GM19239 (cell line): ENCODE results near the gene PRXL2B.
"Not testable (repeated sequence)": the region's sequence is repeated elsewhere in the genome, so short reads cannot be mapped to it uniquely, and the experiment has no call there.

Source experiments
- DNase-seq: peaks from one replicate; pipeline ENCODE4 v3.0.0; 2011; ENCODE audit warnings: low spot score; ENCODE audit not compliant: insufficient read length
- FAIRE-seq: peaks from 2 replicates; lab custom pipeline; 2011; peaks lifted over from hg19 to GRCh38; lab: Jason Lieb, UNC

The PRXL2B gene

GRCh38 chr1:2609319-2610035, 22.9 kb downstream of the PRXL2B start:
- DNase-seq (no peak), FAIRE-seq (no peak)

- DNase-seq (no peak), FAIRE-seq (no peak)
Measured at GRCh38 chr1:2610036-2610959, 23.7 kb downstream of the PRXL2B start.

GRCh38 chr1:2611031-2611501, 24.5 kb downstream of the PRXL2B start:
- FAIRE-seq: no peak
- DNase-seq: no peak

GRCh38 chr1:2611621-2612437, 25.3 kb downstream of the PRXL2B start:
- FAIRE-seq: no peak
- no peak for DNase-seq

GRCh38 chr1:2612591-2613365, 26.2 kb downstream of the PRXL2B start:
- FAIRE-seq: no peak

GRCh38 chr1:2614145-2614544, 27.6 kb downstream of the PRXL2B start:
- no peak for FAIRE-seq
- DNase-seq: no peak

More at GRCh38 chr1:2612591-2613365, 26.2 kb downstream of the PRXL2B start:
- no peak for DNase-seq

GRCh38 chr1:2617971-2618470, 31.4 kb downstream of the PRXL2B start:
- FAIRE-seq (no peak), DNase-seq (no peak)

GRCh38 chr1:2623571-2624337, 37.2 kb downstream of the PRXL2B start:
- FAIRE-seq (no peak), DNase-seq (no peak)

GRCh38 chr1:2624735-2625300, 38.2 kb downstream of the PRXL2B start:
- no peak for FAIRE-seq
- no peak for DNase-seq

GRCh38 chr1:2625311-2625710, 38.7 kb downstream of the PRXL2B start:
- DNase-seq (no peak), FAIRE-seq (no peak)

- not testable (repeated sequence) for DNase-seq, FAIRE-seq
Measured at GRCh38 chr1:2625748-2626147, 39.2 kb downstream of the PRXL2B start.

- DNase-seq: no peak
- no peak for FAIRE-seq
Measured at GRCh38 chr1:2627746-2628145, 41.2 kb downstream of the PRXL2B start.

GRCh38 chr1:2628191-2628932, 41.8 kb downstream of the PRXL2B start:
- DNase-seq: no peak

GRCh38 chr1:2628933-2629626, 42.5 kb downstream of the PRXL2B start:
- no peak for FAIRE-seq
- DNase-seq: no peak

More at GRCh38 chr1:2628191-2628932, 41.8 kb downstream of the PRXL2B start:
- no peak for FAIRE-seq

- no peak for DNase-seq
- no peak for FAIRE-seq
Measured at GRCh38 chr1:2629627-2630497, 43.3 kb downstream of the PRXL2B start.

GRCh38 chr1:2630498-2631135, 44.0 kb downstream of the PRXL2B start:
- FAIRE-seq (no peak), DNase-seq (no peak)
